Measurements from ENCODE around the gene FBXL15.
A peak's percentile ranks its signal among the peaks of the same experiment; 100 is the strongest.
"Not testable (repeated sequence)": the region's sequence is repeated elsewhere in the genome, so short reads cannot be mapped to it uniquely, and the experiment has no call there.

The FBXL15 gene

DNA sequence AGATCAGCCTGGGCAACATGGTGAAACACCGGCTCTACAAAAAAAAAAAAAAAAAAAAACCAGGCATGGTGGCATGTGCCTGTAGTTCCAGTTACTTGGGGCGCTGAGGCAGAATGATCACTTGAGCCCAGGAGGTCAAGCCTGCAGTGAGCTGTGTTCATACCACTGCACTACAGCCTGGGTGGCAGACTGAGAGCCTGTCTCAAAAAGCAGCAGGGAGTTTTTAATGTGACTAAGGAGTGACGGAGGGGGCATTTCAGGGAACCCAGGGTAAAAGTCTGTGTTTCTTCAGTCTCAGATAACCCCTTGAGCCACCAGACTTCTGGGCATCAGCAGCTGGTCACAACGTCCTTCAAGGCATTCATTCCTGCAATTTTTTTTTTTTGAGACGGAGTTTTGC is 32.9 kb downstream of the FBXL15 start:
- H3K27ac ChIP-seq (ENCODE audit: low read depth, low read length), result no peak overlapping the region

DNA sequence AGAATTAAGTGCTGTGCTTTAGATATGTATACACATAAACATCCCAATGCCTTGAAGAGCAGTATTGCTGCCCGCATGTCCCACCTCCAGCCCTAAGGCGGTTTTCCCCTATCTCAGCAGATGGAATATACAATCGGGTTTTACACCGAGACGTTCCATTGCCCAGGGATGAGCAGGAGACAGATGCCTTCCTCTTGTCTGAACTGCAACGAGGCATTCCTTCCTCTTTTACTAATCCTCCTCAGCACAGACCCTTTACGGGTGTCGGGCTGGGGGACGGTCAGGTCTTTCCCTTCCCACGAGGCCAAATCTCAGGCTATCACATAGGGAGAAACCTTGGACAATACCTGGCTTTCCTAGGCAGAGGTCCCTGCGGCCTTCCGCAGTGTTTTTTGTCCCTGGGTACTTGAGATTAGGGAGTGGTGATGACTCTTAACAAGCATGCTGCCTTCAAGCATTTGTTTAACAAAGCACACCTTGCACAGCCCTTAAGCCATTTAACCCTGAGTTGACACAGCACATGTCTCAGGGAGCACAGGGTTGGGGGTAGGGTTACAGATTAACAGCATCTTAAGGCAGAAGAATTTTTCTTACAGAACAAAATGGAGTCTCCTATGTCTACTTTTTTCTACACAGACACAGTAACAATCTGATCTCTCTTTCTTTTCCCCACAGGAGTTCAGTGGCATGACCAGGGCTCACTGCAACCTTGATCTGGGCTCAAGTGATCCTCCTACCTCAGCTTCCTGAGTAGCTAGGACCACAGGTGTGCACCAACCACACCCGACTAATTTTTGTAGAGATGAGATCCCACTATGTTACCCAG is 34.2 kb downstream of the FBXL15 start:
- H3K9me3 ChIP-seq (ENCODE audit: low read length); H3K27ac ChIP-seq (ENCODE audit: low read depth, low read length); H3K27me3 ChIP-seq (ENCODE audit: control insufficient read depth in 1 of 2, insufficient read depth in 2 of 2, low read length in 2 of 2); H3K36me3 ChIP-seq (ENCODE audit: insufficient read depth, low read length); H3K9ac ChIP-seq (ENCODE audit: low read length); H3K4me3 ChIP-seq (ENCODE audit: low read depth in 1 of 2, low read length in 2 of 2); H3K4me1 ChIP-seq (ENCODE audit: insufficient read depth, low read length): not testable (repeated sequence)

More for the DNA sequence above, 32.9 kb downstream of the FBXL15 start:
- H3K4me3 ChIP-seq (ENCODE audit: low read depth in 1 of 2, low read length in 2 of 2), result no peak overlapping the region
- H3K27me3 ChIP-seq (ENCODE audit: control insufficient read depth in 1 of 2, insufficient read depth in 2 of 2, low read length in 2 of 2), result no peaks in the 10 kb centered on the region
- H3K9me3 ChIP-seq (ENCODE audit: low read length), result no peaks in the 10 kb centered on the region
- no peak overlapping the region for H3K9ac ChIP-seq (ENCODE audit: low read length)
- H3K36me3 ChIP-seq (ENCODE audit: insufficient read depth, low read length), result peaks cover 4% of the 10 kb centered on the region
- H3K4me1 ChIP-seq (ENCODE audit: insufficient read depth, low read length), result peaks cover 9% of the 10 kb centered on the region

DNA sequence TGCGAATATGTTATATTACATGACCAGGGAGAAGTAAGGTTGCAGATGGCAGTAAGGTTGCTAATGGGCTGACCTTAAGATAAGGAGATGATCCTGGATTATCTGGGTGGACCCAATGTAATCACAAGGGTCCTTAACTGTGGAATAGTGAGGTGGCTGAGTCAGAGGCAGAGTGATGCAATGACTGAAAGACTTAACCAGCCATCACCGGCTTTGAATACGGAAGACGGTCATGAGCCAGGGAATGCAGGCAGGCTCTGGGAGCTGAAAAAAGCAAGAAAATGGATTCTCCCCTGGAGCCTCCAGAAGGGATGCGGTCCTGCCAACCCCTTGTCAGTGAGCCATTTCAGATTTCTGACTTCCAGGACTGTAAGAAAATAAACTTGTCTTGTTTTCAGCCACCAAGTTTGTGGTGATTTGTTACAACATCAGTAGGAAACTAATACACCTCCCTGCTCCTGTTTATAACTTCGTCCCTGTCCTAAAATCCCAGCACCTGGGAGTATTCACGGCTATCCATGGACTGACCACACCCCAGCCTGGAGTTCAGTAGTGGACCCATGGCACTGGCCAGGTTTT is 35.3 kb downstream of the FBXL15 start:
- peaks cover 16% of the 10 kb centered on the region for H3K4me1 ChIP-seq (ENCODE audit: insufficient read depth, low read length)
- peaks cover 4% of the 10 kb centered on the region for H3K36me3 ChIP-seq (ENCODE audit: insufficient read depth, low read length)
- H3K27ac ChIP-seq (ENCODE audit: low read depth, low read length), result no peak overlapping the region
- no peak overlapping the region for H3K9ac ChIP-seq (ENCODE audit: low read length)
- H3K9me3 ChIP-seq (ENCODE audit: low read length), result no peaks in the 10 kb centered on the region
- no peaks in the 10 kb centered on the region for H3K27me3 ChIP-seq (ENCODE audit: control insufficient read depth in 1 of 2, insufficient read depth in 2 of 2, low read length in 2 of 2)
- H3K4me3 ChIP-seq (ENCODE audit: low read depth in 1 of 2, low read length in 2 of 2), result no peak overlapping the region

GRCh38 chr10:102457591-102458150 is 37.0 kb downstream of the FBXL15 start:
- H3K27ac ChIP-seq (ENCODE audit: low read depth, low read length), result no peak overlapping the region
- no peak overlapping the region for H3K4me3 ChIP-seq (ENCODE audit: low read depth in 1 of 2, low read length in 2 of 2)
- peaks cover 4% of the 10 kb centered on the region for H3K36me3 ChIP-seq (ENCODE audit: insufficient read depth, low read length)
- H3K9me3 ChIP-seq (ENCODE audit: low read length), result no peaks in the 10 kb centered on the region
- peaks cover 18% of the 10 kb centered on the region for H3K4me1 ChIP-seq (ENCODE audit: insufficient read depth, low read length)
- H3K27me3 ChIP-seq (ENCODE audit: control insufficient read depth in 1 of 2, insufficient read depth in 2 of 2, low read length in 2 of 2), result peaks cover 0 to 4% of the 10 kb centered on the region in 2 donors
- no peak overlapping the region for H3K9ac ChIP-seq (ENCODE audit: low read length)

- peaks cover 4% of the 10 kb centered on the region for H3K36me3 ChIP-seq (ENCODE audit: insufficient read depth, low read length)
- H3K9ac ChIP-seq (ENCODE audit: low read length), result no peak overlapping the region
- H3K9me3 ChIP-seq (ENCODE audit: low read length), result no peaks in the 10 kb centered on the region
- peaks cover 15% of the 10 kb centered on the region for H3K4me1 ChIP-seq (ENCODE audit: insufficient read depth, low read length)
- H3K27me3 ChIP-seq (ENCODE audit: control insufficient read depth in 1 of 2, insufficient read depth in 2 of 2, low read length in 2 of 2), result peaks cover 0 to 4% of the 10 kb centered on the region in 2 donors
- no peak overlapping the region for H3K27ac ChIP-seq (ENCODE audit: low read depth, low read length)
- H3K4me3 ChIP-seq (ENCODE audit: low read depth in 1 of 2, low read length in 2 of 2), result no peak overlapping the region
These were observed 38.0 kb downstream of the FBXL15 start for GRCh38 chr10:102458656-102459055.

DNA sequence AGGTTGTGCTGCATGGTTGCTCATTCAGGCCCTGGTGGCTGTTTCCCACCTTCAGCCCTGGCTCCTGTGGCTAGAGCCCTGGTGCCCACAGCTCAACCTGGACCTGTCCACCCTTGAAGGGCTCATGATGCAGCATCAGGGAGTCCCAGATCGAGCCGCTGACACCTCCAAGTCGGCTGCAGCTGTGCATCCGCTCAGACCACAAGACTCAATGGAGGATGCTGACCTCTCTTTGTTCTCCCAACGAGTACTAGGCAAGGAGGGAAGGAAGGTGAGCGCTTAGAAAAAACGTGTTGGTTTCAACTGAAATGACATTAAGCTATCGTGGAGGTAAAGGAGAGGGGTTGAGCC is 40.2 kb downstream of the FBXL15 start:
- H3K9me3 ChIP-seq (ENCODE audit: low read length), result no peaks in the 10 kb centered on the region
- peak overlapping the region; percentile 78 for H3K9ac ChIP-seq (ENCODE audit: low read length)
- peaks cover 2% of the 10 kb centered on the region for H3K36me3 ChIP-seq (ENCODE audit: insufficient read depth, low read length)
- no peak overlapping the region for H3K27ac ChIP-seq (ENCODE audit: low read depth, low read length)
- H3K4me3 ChIP-seq (ENCODE audit: low read depth in 1 of 2, low read length in 2 of 2), result peak overlapping the region; percentile 40 to 85
- peaks cover 0 to 4% of the 10 kb centered on the region in 2 donors for H3K27me3 ChIP-seq (ENCODE audit: control insufficient read depth in 1 of 2, insufficient read depth in 2 of 2, low read length in 2 of 2)
- peaks cover 15% of the 10 kb centered on the region for H3K4me1 ChIP-seq (ENCODE audit: insufficient read depth, low read length)

- no peaks in the 10 kb centered on the region for H3K9me3 ChIP-seq (ENCODE audit: low read length)
- H3K27me3 ChIP-seq (ENCODE audit: control insufficient read depth in 1 of 2, insufficient read depth in 2 of 2, low read length in 2 of 2), result peaks cover 0 to 4% of the 10 kb centered on the region in 2 donors
- H3K4me1 ChIP-seq (ENCODE audit: insufficient read depth, low read length), result peaks cover 15% of the 10 kb centered on the region
- H3K36me3 ChIP-seq (ENCODE audit: insufficient read depth, low read length), result no peaks in the 10 kb centered on the region
- H3K4me3 ChIP-seq (ENCODE audit: low read depth in 1 of 2, low read length in 2 of 2), result peak overlapping the region; percentile 40 to 85
- H3K9ac ChIP-seq (ENCODE audit: low read length), result peak overlapping the region; percentile 78
- H3K27ac ChIP-seq (ENCODE audit: low read depth, low read length), result peak overlapping the region; percentile 63
These were observed 40.8 kb downstream of the FBXL15 start for GRCh38 chr10:102461187-102462054.

DNA sequence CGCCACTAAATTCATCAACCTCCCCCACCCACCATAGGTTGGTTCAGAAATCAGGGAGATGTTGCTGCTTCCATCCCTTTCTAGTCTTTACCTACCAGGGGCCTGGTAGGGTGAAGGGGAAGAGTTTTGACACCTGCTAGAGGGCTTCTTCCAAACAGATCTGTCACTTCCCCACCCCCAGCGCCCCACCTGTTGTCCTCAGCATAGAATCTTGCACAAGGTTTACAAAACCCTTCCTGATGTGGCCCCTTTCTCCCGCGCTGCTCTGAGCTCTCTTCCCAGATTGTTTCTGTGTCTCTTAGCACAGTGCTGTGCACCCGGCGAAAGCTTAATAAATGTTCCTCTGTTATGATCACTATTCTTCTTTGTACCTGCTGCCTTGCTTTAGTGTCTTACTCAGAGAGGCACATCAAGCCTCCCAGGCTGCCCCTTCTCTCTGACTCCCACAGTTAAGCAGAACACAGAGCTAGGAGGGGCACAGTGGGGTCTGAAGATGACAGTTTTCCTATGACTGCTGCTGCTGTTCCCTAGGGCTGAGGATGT is 41.9 kb downstream of the FBXL15 start:
- Histone ChIP-seq H3K27me3 (ENCODE audit: control insufficient read depth in 1 of 2, insufficient read depth in 2 of 2, low read length in 2 of 2) (peaks cover 0 to 4% of the 10 kb centered on the region in 2 donors), H3K4me3 (ENCODE audit: low read depth in 1 of 2, low read length in 2 of 2) (no peak overlapping the region), H3K27ac (ENCODE audit: low read depth, low read length) (no peak overlapping the region), H3K36me3 (ENCODE audit: insufficient read depth, low read length) (no peaks in the 10 kb centered on the region), H3K4me1 (ENCODE audit: insufficient read depth, low read length) (peaks cover 15% of the 10 kb centered on the region), H3K9me3 (ENCODE audit: low read length) (no peaks in the 10 kb centered on the region), H3K9ac (ENCODE audit: low read length) (no peak overlapping the region)

GRCh38 chr10:102463983-102464382 is 43.3 kb downstream of the FBXL15 start:
- Histone ChIP-seq H3K4me1 (ENCODE audit: insufficient read depth, low read length) (peaks cover 15% of the 10 kb centered on the region), H3K27ac (ENCODE audit: low read depth, low read length) (no peak overlapping the region), H3K9me3 (ENCODE audit: low read length) (no peaks in the 10 kb centered on the region), H3K27me3 (ENCODE audit: control insufficient read depth in 1 of 2, insufficient read depth in 2 of 2, low read length in 2 of 2) (peaks cover 0 to 4% of the 10 kb centered on the region in 2 donors), H3K36me3 (ENCODE audit: insufficient read depth, low read length) (no peaks in the 10 kb centered on the region), H3K9ac (ENCODE audit: low read length) (no peak overlapping the region), H3K4me3 (ENCODE audit: low read depth in 1 of 2, low read length in 2 of 2) (no peak overlapping the region)

DNA sequence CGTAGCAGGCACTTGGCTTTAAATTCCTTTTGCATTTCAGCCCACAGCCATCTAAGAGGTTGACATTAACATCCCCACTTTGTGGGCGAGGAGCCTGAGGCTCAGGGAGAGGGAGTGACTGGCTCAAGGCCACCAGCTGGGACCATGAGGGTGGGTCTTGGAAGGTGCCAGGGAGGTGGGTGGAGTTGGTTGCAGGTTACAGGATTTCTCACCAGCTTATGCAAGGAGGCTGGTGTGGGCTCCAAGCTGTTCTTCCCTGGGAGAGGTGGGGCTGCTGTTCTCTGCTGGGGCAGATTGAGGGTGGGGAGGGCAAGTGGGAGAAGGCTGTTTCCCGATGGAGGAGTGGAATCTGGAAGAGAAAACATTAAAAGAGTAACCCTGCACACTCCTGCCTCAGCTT is 44.8 kb downstream of the FBXL15 start:
- H3K4me3 ChIP-seq (ENCODE audit: low read depth in 1 of 2, low read length in 2 of 2), result no peak overlapping the region
- no peak overlapping the region for H3K9ac ChIP-seq (ENCODE audit: low read length)
- H3K27ac ChIP-seq (ENCODE audit: low read depth, low read length), result no peak overlapping the region
- peaks cover 14% of the 10 kb centered on the region for H3K4me1 ChIP-seq (ENCODE audit: insufficient read depth, low read length)
- peaks cover 0 to 4% of the 10 kb centered on the region in 2 donors for H3K27me3 ChIP-seq (ENCODE audit: control insufficient read depth in 1 of 2, insufficient read depth in 2 of 2, low read length in 2 of 2)
- no peaks in the 10 kb centered on the region for H3K36me3 ChIP-seq (ENCODE audit: insufficient read depth, low read length)
- H3K9me3 ChIP-seq (ENCODE audit: low read length), result no peaks in the 10 kb centered on the region

DNA sequence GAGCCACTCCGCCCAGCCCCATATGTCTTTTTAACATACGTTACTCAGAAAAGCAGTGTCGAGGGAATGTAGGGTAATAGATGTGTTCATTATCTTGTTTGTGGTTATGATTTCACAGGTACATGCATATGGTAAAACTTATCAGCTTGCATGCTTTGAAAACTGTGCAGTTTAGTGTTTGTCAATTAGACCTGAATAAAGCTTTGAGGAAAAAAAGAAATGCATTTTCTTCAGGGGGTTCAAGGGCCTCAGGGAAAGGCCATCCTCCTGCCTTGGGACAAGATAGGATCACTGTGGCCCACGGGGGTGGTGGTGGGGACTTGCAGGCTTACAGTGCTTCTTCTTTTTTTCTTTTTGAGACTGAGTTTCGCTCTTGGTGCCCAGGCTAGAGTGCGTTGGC is 46.7 kb downstream of the FBXL15 start:
- Histone ChIP-seq H3K9ac (ENCODE audit: low read length) (no peak overlapping the region), H3K36me3 (ENCODE audit: insufficient read depth, low read length) (no peaks in the 10 kb centered on the region), H3K27me3 (ENCODE audit: control insufficient read depth in 1 of 2, insufficient read depth in 2 of 2, low read length in 2 of 2) (no peaks in the 10 kb centered on the region), H3K27ac (ENCODE audit: low read depth, low read length) (no peak overlapping the region), H3K9me3 (ENCODE audit: low read length) (no peaks in the 10 kb centered on the region), H3K4me1 (ENCODE audit: insufficient read depth, low read length) (no peaks in the 10 kb centered on the region), H3K4me3 (ENCODE audit: low read depth in 1 of 2, low read length in 2 of 2) (no peak overlapping the region)

Measured in muscle layer of colon (tissue), 2 donors.